GM23338 (cell line): Measurements from ENCODE around the gene REEP1. TPM values are rescaled to one million over a fixed set of nuclear protein-coding genes. Genes with fewer than 3 reads are reported as not detected.

Experiments used
- ATAC-seq: fragments of 200-7000 bp; cut with Tn5 transposase; 3 replicates; pipeline ENCODE4 v1.9.1; 2020
- DNase-seq: peaks from one replicate; pipeline ENCODE4 v3.0.0-alpha.2; 2015; ENCODE audit warnings: low spot score
- H2AFZ ChIP-seq: fragments of 200-600 bp; sonication (generic); 2 replicates; pipeline ENCODE4 v1.8.0; 2016; ENCODE audit warnings: antibody characterized with exemption, mild to moderate bottlenecking, moderate library complexity
- H3F3A ChIP-seq: fragments of 200-600 bp; sonication (generic); replicated peaks from 2 replicates; pipeline ENCODE4 v1.8.0; 2017; ENCODE audit warnings: antibody characterized with exemption, mixed run types, low read depth
- H3K27ac ChIP-seq: fragments of 200-600 bp; sonication (generic); 2 replicates; pipeline ENCODE4 v1.6.1; 2016; ENCODE audit warnings: low read depth
- H3K27me3 ChIP-seq: fragments of 200-600 bp; sonication (generic); 2 replicates; pipeline ENCODE4 v1.8.0; 2016; ENCODE audit warnings: mild to moderate bottlenecking, mixed run types, moderate library complexity; ENCODE audit not compliant: insufficient read depth
- H3K36me3 ChIP-seq: fragments of 200-600 bp; sonication (generic); 2 replicates; pipeline ENCODE4 v1.8.0; 2016; ENCODE audit warnings: mild to moderate bottlenecking; ENCODE audit not compliant: insufficient read depth
- H3K4me1 ChIP-seq: fragments of 200-600 bp; sonication (generic); 2 replicates; pipeline ENCODE4 v1.8.0; 2016; ENCODE audit warnings: mild to moderate bottlenecking, moderate library complexity; ENCODE audit not compliant: insufficient read depth
- H3K4me2 ChIP-seq: fragments of 200-600 bp; sonication (generic); 2 replicates; pipeline ENCODE4 v1.7.1; 2017; ENCODE audit warnings: mixed run types
- H3K4me3 ChIP-seq: fragments of 200-600 bp; sonication (generic); 2 replicates; pipeline ENCODE4 v1.6.1; 2016; ENCODE audit warnings: mixed run types
- H3K79me2 ChIP-seq: fragments of 200-600 bp; sonication (generic); replicated peaks from 2 replicates; pipeline ENCODE4 v1.8.0; 2017; ENCODE audit warnings: mild to moderate bottlenecking; ENCODE audit not compliant: insufficient read depth
- H3K9me2 ChIP-seq: fragments of 200-600 bp; sonication (generic); 2 replicates; pipeline ENCODE4 v1.8.0; 2017; ENCODE audit not compliant: insufficient read depth
- H4K20me1 ChIP-seq: fragments of 200-600 bp; sonication (generic); replicated peaks from 2 replicates; pipeline ENCODE4 v1.8.0; 2017; ENCODE audit warnings: mild to moderate bottlenecking; ENCODE audit not compliant: insufficient read depth
- H3K27ac Mint-ChIP-seq: 2 replicates; pipeline ENCODE4 v1.8.0; 2020; ENCODE audit warnings: inconsistent platforms, mild to moderate bottlenecking, moderate library complexity, mixed read lengths
- H3K27me3 Mint-ChIP-seq: 3 replicates; pipeline ENCODE4 v1.8.0; 2022; ENCODE audit warnings: low read depth, mild to moderate bottlenecking, moderate library complexity, mixed read lengths, inconsistent platforms; ENCODE audit not compliant: insufficient read depth, poor library complexity
- H3K36me3 Mint-ChIP-seq: 3 replicates; pipeline ENCODE4 v1.8.0; 2021; ENCODE audit warnings: low read depth, mild to moderate bottlenecking, inconsistent platforms, moderate library complexity, mixed read lengths
- H3K4me1 Mint-ChIP-seq: 3 replicates; pipeline ENCODE4 v1.8.0; 2020; ENCODE audit warnings: mild to moderate bottlenecking, inconsistent platforms, mixed read lengths
- H3K4me3 Mint-ChIP-seq: 3 replicates; pipeline ENCODE4 v1.8.0; 2021; ENCODE audit warnings: moderate library complexity, mild to moderate bottlenecking, inconsistent platforms, mixed read lengths
- H3K9me3 Mint-ChIP-seq: 3 replicates; pipeline ENCODE4 v1.8.0; 2020; ENCODE audit warnings: moderate library complexity, mild to moderate bottlenecking, inconsistent platforms, mixed read lengths
- CREB1 ChIP-seq: fragments of 250-450 bp; sonication (Bioruptor Pico); IDR thresholded peaks from 2 replicates; pipeline ENCODE4 v1.5.0; 2020; ENCODE audit warnings: low read depth, mild to moderate bottlenecking, moderate library complexity
- CTCF ChIP-seq, 2 experiments: fragments of 200-600 bp in 1 of 2; sonication (generic) in 1 of 2; conservative IDR thresholded peaks; 2 replicates each; pipeline versions ENCODE4 v1.5.1 to v1.6.1; 2016 to 2017; ENCODE audit warnings: antibody characterized with exemption in 2 of 2, low read depth in 2 of 2, mild to moderate bottlenecking in 2 of 2, moderate library complexity in 1 of 2
- ETS1 ChIP-seq: IDR thresholded peaks from 2 replicates; pipeline ENCODE4 v1.6.1; 2016; ENCODE audit warnings: antibody characterized with exemption
- EZH2 ChIP-seq: fragments of 200-600 bp; sonication (generic); IDR thresholded peaks from one replicate; pipeline ENCODE4 v1.8.0; 2017; ENCODE audit warnings: antibody characterized with exemption, mild to moderate bottlenecking, low read depth; ENCODE audit not compliant: unreplicated experiment
- EZH2phosphoT487 ChIP-seq: fragments of 200-600 bp; sonication (generic); IDR thresholded peaks from one replicate; pipeline ENCODE4 v1.8.1; 2018; ENCODE audit warnings: antibody characterized with exemption; ENCODE audit not compliant: unreplicated experiment
- JUNB ChIP-seq: IDR thresholded peaks from one replicate; pipeline ENCODE4 v1.6.1; 2016; ENCODE audit warnings: antibody characterized with exemption; ENCODE audit not compliant: unreplicated experiment
- NANOG ChIP-seq: IDR thresholded peaks from 2 replicates; pipeline ENCODE4 v1.6.1; 2016; ENCODE audit warnings: antibody characterized with exemption, borderline replicate concordance
- REST ChIP-seq: IDR thresholded peaks from one replicate; pipeline ENCODE4 v1.6.1; 2018; ENCODE audit warnings: antibody characterized with exemption; ENCODE audit not compliant: unreplicated experiment
- STAT1 ChIP-seq: IDR thresholded peaks from one replicate; pipeline ENCODE4 v1.6.1; 2016; ENCODE audit warnings: antibody characterized with exemption; ENCODE audit not compliant: unreplicated experiment
- ZNF331 ChIP-seq: fragments of 250-450 bp; sonication (Bioruptor Pico); IDR thresholded peaks from 2 replicates; pipeline ENCODE4 v1.5.0; 2020; ENCODE audit warnings: low read depth, mild to moderate bottlenecking, moderate library complexity
- polyA plus RNA-seq: library from polyadenylated mRNA; unstranded; fragments of >200 nt; fragmentation: Nextera tagmentation; extraction: Ambion mirVana; gene quantifications from 2 replicates; pipeline ENCODE4 v1.2.1, GENCODE V29; 2016
- total RNA-seq: library from RNA; depleted of rRNA; stranded (reverse); fragments of >200 nt; shearing (Covaris generic); gene quantifications from 2 replicates; pipeline ENCODE4 v1.2.3, GENCODE V29; 2014

Gene REEP1
- total and polyA plus RNA-seq, 2 experiments from 2014 or later, result 1.6 to 1.8 TPM

GRCh38 chr2:86304416-86304815 is 33.0 kb downstream of the REEP1 start:
- TF ChIP-seq CREB1 (no peak), REST (no peak), JUNB (no peak), ETS1 (no peak), STAT1 (no peak), EZH2 (no peak), NANOG (no peak)
- H3K4me1 Mint-ChIP-seq, result peaks cover 14% of the 10 kb centered on the region

GRCh38 chr2:86302320-86302719 is 35.1 kb downstream of the REEP1 start:
- Histone ChIP-seq H3K79me2 (no peaks in the 10 kb centered on the region), H3K4me1 (no peaks in the 10 kb centered on the region), H3K27me3 (no peaks in the 10 kb centered on the region), H3F3A (no peaks in the 10 kb centered on the region), H3K9me2 (no peaks in the 10 kb centered on the region), H2AFZ (no peak overlapping the region), H3K27ac (no peak overlapping the region), H4K20me1 (no peaks in the 10 kb centered on the region), H3K4me3 (no peak overlapping the region), H3K36me3 (no peaks in the 10 kb centered on the region), H3K4me2 (no peak overlapping the region)
- no peaks in the 10 kb centered on the region; the same call in 2 of the 3 replicates for H3K9me3 Mint-ChIP-seq
- no peaks in the 10 kb centered on the region for H3K27me3 Mint-ChIP-seq
- no peak overlapping the region for H3K27ac Mint-ChIP-seq
- H3K4me1 Mint-ChIP-seq, result peaks cover 22% of the 10 kb centered on the region
- no peaks in the 10 kb centered on the region for H3K36me3 Mint-ChIP-seq
- ATAC-seq, result no peak
- DNase-seq, result no peak
- no peak overlapping the region for H3K4me3 Mint-ChIP-seq
- TF ChIP-seq ZNF331 (no peak), EZH2phosphoT487 (no peak), REST (no peak), CREB1 (no peak), CTCF (conservative IDR thresholded peaks at IDR 0.05; ENCODE audit: low read depth in 2 of 2) (no peak), EZH2 (no peak)

More at GRCh38 chr2:86304416-86304815, 33.0 kb downstream of the REEP1 start:
- Histone ChIP-seq H4K20me1 (no peaks in the 10 kb centered on the region), H3K4me1 (no peaks in the 10 kb centered on the region), H3F3A (no peaks in the 10 kb centered on the region), H3K27me3 (no peaks in the 10 kb centered on the region), H3K79me2 (no peaks in the 10 kb centered on the region), H3K4me3 (no peak overlapping the region), H2AFZ (peak overlapping the region; percentile 59; the same call in 1 of the 2 replicates), H3K36me3 (no peaks in the 10 kb centered on the region), H3K9me2 (no peaks in the 10 kb centered on the region), H3K27ac (no peak overlapping the region), H3K4me2 (no peak overlapping the region)
- DNase-seq (no peak), ATAC-seq (peak; percentile 42; the same call in 2 of the 3 replicates)
- Mint-ChIP-seq H3K27ac (no peak overlapping the region), H3K9me3 (no peaks in the 10 kb centered on the region; the same call in 2 of the 3 replicates), H3K27me3 (no peaks in the 10 kb centered on the region), H3K36me3 (no peaks in the 10 kb centered on the region), H3K4me3 (no peak overlapping the region)
